OCI-LY7 (cell line): Measurements from ENCODE around the gene KIAA1549.

Experiments used
- EZH2phosphoT487 ChIP-seq: fragments of 200-600 bp; sonication (generic); IDR thresholded peaks from 2 replicates; pipeline ENCODE4 v1.6.1; 2018; ENCODE audit warnings: low read depth, borderline replicate concordance, mild to moderate bottlenecking, mixed run types, antibody characterized with exemption, low read length, moderate library complexity, mixed read lengths
- TF ChIP-seq, protein P1 (sequence below): fragments of 200-600 bp; sonication (generic); conservative IDR thresholded peaks from 2 replicates; pipeline ENCODE4 v1.5.1; 2014; ENCODE audit warnings: mild to moderate bottlenecking, antibody characterized with exemption, low read length, moderate library complexity, mixed read lengths

DNA sequence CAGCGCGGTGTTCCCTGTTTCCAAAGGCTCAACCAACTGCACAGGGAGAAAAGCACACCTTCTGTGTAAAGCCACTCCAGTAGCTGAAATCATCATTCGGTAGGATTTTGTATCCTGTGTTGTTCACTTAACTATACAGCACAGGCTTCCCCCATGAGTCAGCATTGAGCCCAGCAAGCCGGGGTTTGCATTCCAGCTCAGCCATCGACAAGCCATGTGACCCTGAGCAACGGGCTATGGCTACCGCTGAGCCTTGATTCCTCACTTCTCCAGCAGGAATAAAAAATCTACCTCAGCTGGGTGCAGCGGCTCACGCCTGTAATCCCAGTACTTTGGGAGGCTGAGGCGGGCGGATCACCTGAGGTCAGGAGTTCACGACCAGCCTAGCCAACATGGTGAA, 139.1 kb downstream of the KIAA1549 start:
- TF ChIP-seq, protein P1, sequence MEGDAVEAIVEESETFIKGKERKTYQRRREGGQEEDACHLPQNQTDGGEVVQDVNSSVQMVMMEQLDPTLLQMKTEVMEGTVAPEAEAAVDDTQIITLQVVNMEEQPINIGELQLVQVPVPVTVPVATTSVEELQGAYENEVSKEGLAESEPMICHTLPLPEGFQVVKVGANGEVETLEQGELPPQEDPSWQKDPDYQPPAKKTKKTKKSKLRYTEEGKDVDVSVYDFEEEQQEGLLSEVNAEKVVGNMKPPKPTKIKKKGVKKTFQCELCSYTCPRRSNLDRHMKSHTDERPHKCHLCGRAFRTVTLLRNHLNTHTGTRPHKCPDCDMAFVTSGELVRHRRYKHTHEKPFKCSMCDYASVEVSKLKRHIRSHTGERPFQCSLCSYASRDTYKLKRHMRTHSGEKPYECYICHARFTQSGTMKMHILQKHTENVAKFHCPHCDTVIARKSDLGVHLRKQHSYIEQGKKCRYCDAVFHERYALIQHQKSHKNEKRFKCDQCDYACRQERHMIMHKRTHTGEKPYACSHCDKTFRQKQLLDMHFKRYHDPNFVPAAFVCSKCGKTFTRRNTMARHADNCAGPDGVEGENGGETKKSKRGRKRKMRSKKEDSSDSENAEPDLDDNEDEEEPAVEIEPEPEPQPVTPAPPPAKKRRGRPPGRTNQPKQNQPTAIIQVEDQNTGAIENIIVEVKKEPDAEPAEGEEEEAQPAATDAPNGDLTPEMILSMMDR, result no peak
- no peak for TF ChIP-seq EZH2phosphoT487
